Stomach (tissue), 9 donors: ENCODE measurements around the gene PHF19. TPM values are rescaled to one million over a fixed set of nuclear protein-coding genes. Genes with fewer than 3 reads are reported as not detected.

ENCODE experiments used
- DNase-seq, 2 donors: peaks; one replicate each; pipeline versions ENCODE4 v3.0.0 to v3.0.0-alpha.2; 2013 to 2019
- H3K27ac ChIP-seq, 5 donors: fragments of 200-600 bp in 4 of 5; sonication (generic) in 4 of 5; one replicate each; pipeline ENCODE4 v1.5.1; 2013 to 2019; ENCODE audit warnings: mild to moderate bottlenecking in 1 of 5, moderate library complexity in 1 of 5
- H3K27me3 ChIP-seq, 3 donors: fragments of 200-600 bp; sonication (generic); one replicate each; pipeline ENCODE4 v1.5.1; 2017 to 2019; ENCODE audit warnings: mixed run types in 1 of 3
- H3K36me3 ChIP-seq, 4 donors: fragments of 200-600 bp; sonication (generic); 1 replicate in 3 of 4; 2 replicates in 1 of 4; pipeline ENCODE4 v1.5.1; 2016 to 2019
- H3K4me1 ChIP-seq, 4 donors: fragments of 200-600 bp; sonication (generic); one replicate each; pipeline ENCODE4 v1.5.1; 2016 to 2019
- H3K4me3 ChIP-seq, 4 donors: fragments of 200-600 bp; sonication (generic) in 3 of 4; one replicate each; pipeline ENCODE4 v1.5.1; 2016 to 2019; ENCODE audit warnings: mild to moderate bottlenecking in 1 of 4
- H3K9me3 ChIP-seq, 4 donors: fragments of 200-600 bp; sonication (generic); one replicate each; pipeline ENCODE4 v1.5.1; 2016 to 2019
- EP300 ChIP-seq: sonication (generic); formaldehyde crosslinking; IDR thresholded peaks from one replicate; pipeline ENCODE4 v1.6.1; 2017; ENCODE audit warnings: antibody characterized with exemption
- POLR2A ChIP-seq, 4 donors: fragments of 450-650 bp; IDR thresholded peaks; one replicate each; pipeline ENCODE4 v1.6.1; 2016; ENCODE audit warnings: antibody characterized with exemption in 4 of 4, control low read depth in 2 of 4, mild to moderate bottlenecking in 1 of 4, moderate library complexity in 1 of 4
- POLR2AphosphoS5 ChIP-seq, 3 donors: sonication (generic); formaldehyde crosslinking; IDR thresholded peaks; one replicate each; pipeline ENCODE4 v1.6.1; 2016; ENCODE audit warnings: antibody characterized with exemption in 3 of 3
- WGBS, 5 donors: extraction: QIAGEN DNeasy Blood & Tissue Kit in 3 of 5; methylation state at CpG; one replicate each; pipeline versions ENCODE4 v1.1.5 to v1.1.7; 2013 to 2018; 5-methylcytosine and 5-hydroxymethylcytosine counted together
- intact Hi-C: fragments of 100-400 bp; cut with DNase I; formaldehyde crosslinking; loops from one replicate; pipeline ENCODE4 v1.15.1; 2023; ENCODE audit warnings: low total_unique reads
- polyA plus RNA-seq, 3 donors: library from polyadenylated mRNA; stranded (reverse); fragments of 200-250 nt; gene quantifications; one replicate each; pipeline ENCODE4 v1.2.3, GENCODE V29; 2013
- total RNA-seq, 5 donors: library from RNA; depleted of rRNA; stranded (reverse); fragments of >200 nt; gene quantifications; one replicate each; pipeline versions ENCODE4 v1.1.0 to v1.2.3, GENCODE V29; 2014 to 2016
- TF ChIP-seq, protein P1 (sequence below), 7 experiments: fragments of 450-650 bp in 4 of 7; fragments of 200-600 bp in 3 of 7; sonication (generic) in 3 of 7; IDR thresholded peaks; one replicate each; pipeline ENCODE4 v1.5.1; 2016 to 2019; ENCODE audit warnings: antibody characterized with exemption in 7 of 7, control low read depth in 2 of 7, mild to moderate bottlenecking in 1 of 7
- donor health status: healthy with polysubstance abuse.
- donor health status: Bipolar disorder and iron deficiency.
- donor health status: healthy.

The PHF19 gene
- total and polyA plus RNA-seq, 8 donors = 10.7 to 251 (median 27.2) TPM

DNA sequence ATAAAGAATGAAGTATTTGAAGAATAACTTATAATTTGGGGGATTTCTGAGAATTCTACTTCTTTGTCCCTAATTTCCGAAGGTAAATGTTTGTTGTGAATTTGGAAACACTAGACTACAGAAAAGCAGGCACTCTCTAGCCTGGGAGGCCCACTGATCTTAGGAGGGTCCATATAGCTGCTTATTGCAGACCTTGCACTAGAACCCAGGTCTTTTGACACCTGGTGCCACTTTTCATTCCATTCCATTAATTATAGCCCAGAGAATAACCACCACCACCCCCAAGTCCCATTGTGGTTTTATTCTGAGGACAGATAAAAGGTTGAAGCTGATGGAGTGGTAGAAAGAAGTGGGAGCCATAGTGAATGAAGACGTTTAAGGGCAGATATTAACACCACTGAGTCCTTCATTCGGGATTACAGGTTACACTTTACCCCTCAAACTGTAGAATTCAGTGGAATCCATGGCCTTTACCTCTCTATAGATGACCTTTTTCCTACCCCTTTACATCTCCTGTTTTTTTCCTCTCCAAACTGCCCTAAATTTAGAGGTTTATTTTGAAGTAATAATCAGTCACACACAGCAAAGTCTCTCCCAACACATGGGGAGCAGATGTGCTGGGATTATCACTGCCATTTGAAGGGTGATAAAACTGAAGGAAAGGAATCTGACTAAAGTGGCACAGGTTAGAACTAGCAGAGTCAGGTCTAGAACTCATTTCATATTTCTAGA is 22.2 kb downstream of the PHF19 start:
- peaks cover 7 to 22% (median 19%) of the 10 kb centered on the region in 4 donors for H3K4me1 ChIP-seq
- TF ChIP-seq POLR2AphosphoS5 (IDR thresholded peaks at IDR 0.05) (no peak), POLR2A (IDR thresholded peaks at IDR 0.05) (no peak), EP300 (no peak)
- TF ChIP-seq, protein P1, sequence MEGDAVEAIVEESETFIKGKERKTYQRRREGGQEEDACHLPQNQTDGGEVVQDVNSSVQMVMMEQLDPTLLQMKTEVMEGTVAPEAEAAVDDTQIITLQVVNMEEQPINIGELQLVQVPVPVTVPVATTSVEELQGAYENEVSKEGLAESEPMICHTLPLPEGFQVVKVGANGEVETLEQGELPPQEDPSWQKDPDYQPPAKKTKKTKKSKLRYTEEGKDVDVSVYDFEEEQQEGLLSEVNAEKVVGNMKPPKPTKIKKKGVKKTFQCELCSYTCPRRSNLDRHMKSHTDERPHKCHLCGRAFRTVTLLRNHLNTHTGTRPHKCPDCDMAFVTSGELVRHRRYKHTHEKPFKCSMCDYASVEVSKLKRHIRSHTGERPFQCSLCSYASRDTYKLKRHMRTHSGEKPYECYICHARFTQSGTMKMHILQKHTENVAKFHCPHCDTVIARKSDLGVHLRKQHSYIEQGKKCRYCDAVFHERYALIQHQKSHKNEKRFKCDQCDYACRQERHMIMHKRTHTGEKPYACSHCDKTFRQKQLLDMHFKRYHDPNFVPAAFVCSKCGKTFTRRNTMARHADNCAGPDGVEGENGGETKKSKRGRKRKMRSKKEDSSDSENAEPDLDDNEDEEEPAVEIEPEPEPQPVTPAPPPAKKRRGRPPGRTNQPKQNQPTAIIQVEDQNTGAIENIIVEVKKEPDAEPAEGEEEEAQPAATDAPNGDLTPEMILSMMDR (IDR thresholded peaks at IDR 0.05) = no peak
- peaks cover 17 to 68% (median 51%) of the 10 kb centered on the region in 4 donors for H3K36me3 ChIP-seq
- no peaks in the 10 kb centered on the region for H3K27me3 ChIP-seq
- 78 to 91% (median 85%) methylated on average over 3 of the region's 3 CpGs for WGBS, 5 donors
- no peak overlapping the region for H3K27ac ChIP-seq
- intact Hi-C loops = no loop called here
- no peak overlapping the region for H3K4me3 ChIP-seq
- no peak for DNase-seq
- no peaks in the 10 kb centered on the region for H3K9me3 ChIP-seq

DNA sequence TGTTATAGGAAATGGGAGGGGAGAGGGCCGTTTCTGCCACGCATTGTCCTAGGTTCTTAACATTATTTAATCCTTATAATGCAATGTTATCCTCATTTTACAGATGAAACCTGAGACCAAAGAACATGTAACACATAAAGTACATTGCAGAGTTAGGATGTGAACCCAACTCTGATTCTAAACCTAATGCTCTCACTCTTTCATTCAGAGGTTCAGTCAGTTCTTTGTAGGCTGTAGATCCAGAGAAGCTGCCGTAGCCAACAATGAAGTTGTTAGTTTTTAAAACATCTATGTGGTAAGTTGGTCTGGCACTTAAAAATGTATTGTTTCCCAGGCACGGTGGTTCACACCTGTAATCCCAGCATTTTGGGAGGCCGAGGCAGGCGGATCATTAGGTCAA is 23.8 kb downstream of the PHF19 start:
- Histone ChIP-seq H3K27ac (no peak overlapping the region), H3K4me1 (peaks cover 7 to 22% (median 19%) of the 10 kb centered on the region in 4 donors), H3K9me3 (no peaks in the 10 kb centered on the region), H3K4me3 (no peak overlapping the region), H3K36me3 (peaks cover 13 to 53% (median 41%) of the 10 kb centered on the region in 4 donors), H3K27me3 (no peaks in the 10 kb centered on the region)
- intact Hi-C loops = no loop called here
- WGBS, 5 donors = 87 to 94% (median 90%) methylated on average over 6 of the region's 6 CpGs
- no peak for DNase-seq
- TF ChIP-seq, protein P1 (IDR thresholded peaks at IDR 0.05) = no peak
- no peak for TF ChIP-seq POLR2A (IDR thresholded peaks at IDR 0.05)
- TF ChIP-seq EP300 = no peak
- no peak for TF ChIP-seq POLR2AphosphoS5 (IDR thresholded peaks at IDR 0.05)

DNA sequence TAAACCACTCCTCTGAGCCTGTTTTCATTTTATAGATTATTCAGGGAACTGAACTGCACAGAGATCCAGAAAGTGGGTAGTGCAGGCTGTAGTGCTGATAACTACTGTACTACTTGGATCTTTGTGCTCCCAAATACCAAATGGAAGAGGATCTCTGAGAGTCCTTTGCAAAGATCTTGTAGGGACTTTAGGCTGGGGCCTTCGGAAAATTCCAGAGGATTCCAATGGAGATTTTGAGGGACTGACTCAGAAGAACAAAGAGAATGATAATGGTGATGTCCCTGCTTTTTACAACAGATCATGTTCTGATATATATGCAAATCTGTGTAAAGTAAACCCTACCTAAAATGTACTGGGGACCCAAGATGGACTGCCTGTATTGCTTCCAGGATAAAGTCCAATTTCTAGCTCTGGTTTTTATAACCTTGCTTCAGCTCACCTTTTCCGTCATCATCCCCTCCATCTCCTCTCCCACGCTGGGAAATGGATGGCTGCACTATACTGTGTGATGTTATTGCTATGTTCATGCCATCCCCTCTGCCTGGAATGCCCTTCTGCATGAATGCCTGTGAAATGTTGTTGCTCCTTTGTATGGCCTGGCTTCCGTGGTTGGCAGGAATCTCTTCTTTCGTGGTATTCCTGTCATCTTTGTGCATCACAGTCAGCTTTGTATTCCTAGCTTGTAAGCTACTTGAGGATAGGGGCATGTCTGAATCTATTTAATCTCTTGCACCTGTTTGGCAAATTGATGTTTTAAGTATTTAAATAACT is 24.6 kb downstream of the PHF19 start:
- peaks cover 6 to 19% (median 14%) of the 10 kb centered on the region in 4 donors for H3K4me1 ChIP-seq
- no peaks in the 10 kb centered on the region for H3K9me3 ChIP-seq
- H3K27me3 ChIP-seq = no peaks in the 10 kb centered on the region
- H3K36me3 ChIP-seq = peaks cover 6 to 45% (median 34%) of the 10 kb centered on the region in 4 donors
- TF ChIP-seq POLR2AphosphoS5 (IDR thresholded peaks at IDR 0.05) (no peak), POLR2A (IDR thresholded peaks at IDR 0.05) (no peak), EP300 (no peak)
- TF ChIP-seq, protein P1 (IDR thresholded peaks at IDR 0.05) = no peak
- no peak overlapping the region for H3K27ac ChIP-seq
- WGBS, 5 donors = 81 to 89% (median 84%) methylated on average over 5 of the region's 5 CpGs
- H3K4me3 ChIP-seq = no peak overlapping the region
- intact Hi-C loops = no loop called here
- no peak for DNase-seq

DNA sequence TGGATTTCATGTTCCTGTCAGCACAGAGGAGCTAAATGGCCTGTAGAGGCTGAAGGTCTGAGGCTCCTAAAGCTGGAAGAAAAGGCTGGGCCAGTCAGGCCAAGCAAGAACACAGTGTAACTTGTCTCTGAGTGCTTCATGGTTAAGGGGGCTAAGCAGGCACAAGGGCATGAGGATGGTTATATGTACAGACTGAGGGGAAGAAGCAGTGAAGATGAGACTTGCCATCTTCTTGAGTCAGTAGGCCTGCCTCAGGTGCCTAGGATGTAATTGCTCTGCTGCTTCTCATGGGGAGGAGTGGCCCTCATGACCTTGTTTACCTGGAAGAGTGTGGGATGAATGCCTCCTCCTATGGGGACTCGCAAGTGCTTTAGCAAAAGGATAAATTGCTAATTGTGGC is 25.5 kb downstream of the PHF19 start:
- Histone ChIP-seq H3K4me3 (no peak overlapping the region), H3K4me1 (peaks cover 0 to 17% (median 10%) of the 10 kb centered on the region in 4 donors), H3K27ac (no peak overlapping the region), H3K36me3 (peaks cover 0 to 36% (median 25%) of the 10 kb centered on the region in 4 donors), H3K9me3 (no peaks in the 10 kb centered on the region), H3K27me3 (no peaks in the 10 kb centered on the region)
- TF ChIP-seq, protein P1 (IDR thresholded peaks at IDR 0.05) = no peak
- TF ChIP-seq EP300 (no peak), POLR2A (IDR thresholded peaks at IDR 0.05) (no peak), POLR2AphosphoS5 (IDR thresholded peaks at IDR 0.05) (no peak)
- no peak for DNase-seq
- whole genome bisulfite sequencing, 5 donors = 88 to 100% (median 100%) methylated on average over 1 of the region's 1 CpG
- intact Hi-C loops = no loop called here
